T-helper 2 cell treated with Interferon-gamma antibody and Interleukin-4, amounts not matched to agents 100 ng/mL and 5 ng/mL, for 36 hours (primary cell): ENCODE data around the gene VAMP4. TPM values are rescaled to one million over a fixed set of nuclear protein-coding genes. Genes with fewer than 3 reads are reported as not detected.

ENCODE experiments used
- intact Hi-C: fragments of 100-400 bp; cut with micrococcal nuclease; formaldehyde crosslinking; loops from one replicate; pipeline ENCODE4 v1.15.1; 2023
- total RNA-seq: library from RNA; stranded (reverse); gene quantifications from 2 replicates; pipeline ENCODE4 v1.2.3, GENCODE V29; 2022

VAMP4 gene
- total RNA-seq, 1 donor from 2014 or later: 15.0 TPM

DNA sequence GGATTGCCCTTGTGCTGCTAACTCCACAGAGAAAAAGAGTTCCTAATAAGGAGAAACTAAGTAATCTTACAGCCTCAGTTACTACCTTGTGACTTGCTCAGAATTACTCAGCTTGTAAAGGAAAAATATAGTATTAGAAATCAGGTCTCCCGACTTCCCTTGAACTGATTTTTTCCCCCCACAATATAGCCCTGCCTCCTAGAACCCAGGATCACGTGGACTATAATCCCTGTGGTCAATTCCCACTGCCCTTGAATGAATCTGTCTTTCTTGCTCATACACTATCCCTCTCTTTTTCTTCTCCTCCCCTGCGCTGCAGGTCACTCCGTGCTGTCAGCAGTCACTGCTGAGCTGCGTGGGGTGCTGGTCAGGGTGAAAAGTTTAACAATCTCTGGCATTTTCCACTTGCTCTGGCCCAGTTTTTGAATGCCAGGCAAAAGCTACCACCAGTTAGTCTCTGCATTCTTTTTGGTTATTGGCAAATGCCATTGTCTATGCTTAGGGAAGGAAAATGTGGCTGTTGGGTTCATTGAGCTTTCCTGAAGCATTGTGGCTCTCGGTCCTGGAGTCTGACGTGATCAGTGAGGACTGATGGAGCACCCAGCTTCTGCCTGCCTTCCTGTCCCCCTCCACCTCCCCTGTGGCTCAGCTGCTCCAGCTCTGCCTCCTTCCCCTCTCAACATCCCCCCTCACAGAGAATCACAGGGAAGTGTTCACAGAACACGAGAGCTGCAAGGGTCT lies 87.5 kb downstream of the VAMP4 start:
- intact Hi-C loops: no loop called here

DNA sequence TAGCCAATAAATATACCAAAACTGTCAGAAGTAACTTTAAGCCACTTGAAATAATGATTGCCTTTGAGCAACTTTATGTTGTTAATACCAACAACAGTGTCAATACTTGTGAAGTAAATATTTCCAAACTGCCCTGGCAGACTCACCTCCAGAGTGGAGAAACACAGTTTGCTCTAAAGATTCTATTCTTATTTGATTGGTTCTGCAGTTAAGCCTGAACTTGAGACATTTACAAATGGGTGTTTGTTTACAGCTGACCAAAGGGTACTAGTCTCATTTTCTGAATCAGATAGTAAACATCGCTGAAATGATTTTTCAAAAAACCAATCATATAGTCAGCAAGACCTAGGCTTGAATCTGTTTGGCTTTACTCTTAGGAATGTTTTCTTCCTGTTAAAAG lies 88.1 kb downstream of the VAMP4 start:
- intact Hi-C loops: no loop called here

DNA sequence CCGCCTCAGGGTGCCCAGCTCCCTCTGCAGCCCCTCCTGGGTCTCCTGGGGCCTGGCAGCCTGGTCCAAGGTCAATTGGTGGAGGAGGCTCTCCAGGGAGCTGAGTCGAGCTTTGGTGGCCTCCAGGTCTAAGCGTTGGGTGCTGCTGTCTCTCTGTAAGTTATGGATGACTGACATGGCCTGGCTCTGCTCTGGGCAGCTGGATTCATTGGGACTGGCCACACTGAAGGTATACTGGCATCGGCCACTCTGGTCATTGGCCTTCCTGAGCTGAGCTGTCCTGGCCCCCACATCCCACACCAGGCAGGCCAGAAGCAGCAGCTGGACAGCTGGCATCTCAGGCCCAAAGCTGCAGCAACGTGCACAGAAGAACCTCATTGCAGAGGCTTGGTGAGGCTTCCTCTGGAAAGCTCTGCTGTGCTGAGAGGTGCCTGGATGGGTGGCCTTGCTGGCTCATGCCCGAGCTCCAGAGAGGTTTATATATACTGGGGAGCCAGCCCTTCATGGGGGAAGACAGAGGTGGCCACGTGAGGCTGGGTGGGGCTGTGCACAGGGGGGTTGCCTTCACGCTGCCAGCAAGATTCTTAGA lies 89.5 kb downstream of the VAMP4 start, which contains the start of gene MYOC:
Gene MYOC, minus strand, starts transcription at position 455 of the 589 bp plus-strand sequence. Its CDS starts 77 bp downstream, at position 378.
- intact Hi-C loops: no loop called here

Other genes with a start within 250 kb of the VAMP4 start
- gene MYOCOS, start 119.8 kb downstream of the VAMP4 start, total RNA-seq: 0.09 and 0.18 TPM in 2 replicates
- gene MYOC, start 89.4 kb downstream of the VAMP4 start, total RNA-seq: not detected in 2 replicates
- gene METTL13, start 39.6 kb upstream of the VAMP4 start, total RNA-seq: 43.7 and 44.0 TPM in 2 replicates
- 1.3 and 1.5 TPM in 2 replicates for gene DNM3, start 99.4 kb upstream of the VAMP4 start, total RNA-seq